Mesendoderm (in vitro differentiated cells): ENCODE results near the gene MAPK9.
"Not testable (repeated sequence)": the region's sequence is repeated elsewhere in the genome, so short reads cannot be mapped to it uniquely, and the experiment has no call there.

Source experiments
- DNase-seq: peaks from one replicate; pipeline ENCODE4 v3.0.0; 2013
- H2AK5ac ChIP-seq: 2 replicates; pipeline ENCODE4 v1.6.1; 2013; ENCODE audit warnings: low read length, inconsistent platforms
- H2BK120ac ChIP-seq: 2 replicates; pipeline ENCODE4 v1.6.1; 2013; ENCODE audit warnings: low read depth, mild to moderate bottlenecking, low read length, moderate library complexity, mixed read lengths
- H2BK15ac ChIP-seq: replicated peaks from 2 replicates; pipeline ENCODE4 v1.6.1; 2013; ENCODE audit warnings: low read depth, mild to moderate bottlenecking, moderate library complexity
- H2BK5ac ChIP-seq: 2 replicates; pipeline ENCODE4 v1.6.1; 2013; ENCODE audit warnings: low read length, inconsistent platforms
- H3K18ac ChIP-seq: 2 replicates; pipeline ENCODE4 v1.6.1; 2013; ENCODE audit warnings: mild to moderate bottlenecking, low read length, mixed read lengths
- H3K23ac ChIP-seq: one replicate; pipeline ENCODE4 v1.6.1; 2013; ENCODE audit warnings: low read length
- H3K27ac ChIP-seq: 2 replicates; pipeline ENCODE4 v1.5.1; 2013; ENCODE audit warnings: low read depth, mild to moderate bottlenecking, inconsistent platforms, low read length, moderate library complexity
- H3K27me3 ChIP-seq: 2 replicates; pipeline ENCODE4 v1.6.1; 2013; ENCODE audit warnings: low read length, control low read depth, mild to moderate bottlenecking, inconsistent platforms; ENCODE audit not compliant: insufficient read depth, poor library complexity
- H3K36me3 ChIP-seq: 2 replicates; pipeline ENCODE4 v1.6.1; 2013; ENCODE audit warnings: low read length, inconsistent platforms; ENCODE audit not compliant: control insufficient read depth, insufficient read depth
- H3K4ac ChIP-seq: one replicate; pipeline ENCODE4 v1.6.1; 2013; ENCODE audit warnings: low read depth, mild to moderate bottlenecking, low read length, moderate library complexity
- H3K4me1 ChIP-seq: 2 replicates; pipeline ENCODE4 v1.6.1; 2013; ENCODE audit warnings: low read depth, low read length, inconsistent platforms; ENCODE audit not compliant: control insufficient read depth
- H3K4me2 ChIP-seq: 2 replicates; pipeline ENCODE4 v1.6.1; 2013; ENCODE audit warnings: low read length
- H3K4me3 ChIP-seq: 2 replicates; pipeline ENCODE4 v1.5.1; 2013; ENCODE audit warnings: mild to moderate bottlenecking, low read length
- H3K56ac ChIP-seq: one replicate; pipeline ENCODE4 v1.6.1; 2013; ENCODE audit warnings: low read length
- H3K79me1 ChIP-seq: 2 replicates; pipeline ENCODE4 v1.6.1; 2013; ENCODE audit warnings: low read length, inconsistent platforms
- H3K79me2 ChIP-seq: 2 replicates; pipeline ENCODE4 v1.6.1; 2013; ENCODE audit warnings: mild to moderate bottlenecking, low read length; ENCODE audit not compliant: control insufficient read depth, insufficient read depth
- H3K9ac ChIP-seq: 2 replicates; pipeline ENCODE4 v1.6.1; 2013; ENCODE audit warnings: low read length, inconsistent platforms
- H4K5ac ChIP-seq: one replicate; pipeline ENCODE4 v1.6.1; 2013; ENCODE audit warnings: low read length
- H4K8ac ChIP-seq: one replicate; pipeline ENCODE4 v1.6.1; 2013; ENCODE audit warnings: low read depth, mild to moderate bottlenecking, control low read depth, low read length, moderate library complexity
- WGBS: extraction: QIAGEN DNeasy Blood & Tissue Kit; methylation state at CpG from one replicate; pipeline ENCODE4 v1.1.7; 2013; ENCODE audit warnings: low lambda C conversion rate, missing lambda C conversion rate; ENCODE audit not compliant: insufficient coverage; ENCODE audit errors: extremely low coverage; 5-methylcytosine and 5-hydroxymethylcytosine counted together

MAPK9 gene

GRCh38 chr5:180304016-180304292 is 12.1 kb upstream of the MAPK9 start:
- Histone ChIP-seq H3K79me1 (no peaks in the 10 kb centered on the region), H4K5ac (no peak overlapping the region), H3K27me3 (no peaks in the 10 kb centered on the region), H4K8ac (no peak overlapping the region), H3K4me1 (no peaks in the 10 kb centered on the region), H2AK5ac (no peak overlapping the region), H2BK5ac (no peak overlapping the region), H3K27ac (no peak overlapping the region), H2BK120ac (no peak overlapping the region), H3K79me2 (no peaks in the 10 kb centered on the region), H3K23ac (no peak overlapping the region), H3K4me3 (no peak overlapping the region), H3K4me2 (no peak overlapping the region), H3K18ac (no peak overlapping the region), H3K36me3 (peaks cover 7% of the 10 kb centered on the region), H2BK15ac (no peak overlapping the region), H3K56ac (no peak overlapping the region), H3K9ac (no peak overlapping the region), H3K4ac (no peak overlapping the region)
- no CpG with 5 or more reads among the region's 4 CpGs for WGBS
- DNase-seq = no peak

GRCh38 chr5:180303226-180304015 is 11.5 kb upstream of the MAPK9 start:
- whole genome bisulfite sequencing = no CpG with 5 or more reads among the region's 17 CpGs
- H3K36me3 ChIP-seq = peaks cover 7% of the 10 kb centered on the region
- H3K79me2 ChIP-seq = no peaks in the 10 kb centered on the region

GRCh38 chr5:180302256-180302655 is 10.4 kb upstream of the MAPK9 start:
- no peak overlapping the region for H4K5ac ChIP-seq
- no peak for DNase-seq

More at GRCh38 chr5:180303226-180304015, 11.5 kb upstream of the MAPK9 start:
- no peak for DNase-seq
- H3K23ac ChIP-seq = no peak overlapping the region
- H2BK5ac ChIP-seq = no peak overlapping the region
- H3K4ac ChIP-seq = no peak overlapping the region
- H3K4me2 ChIP-seq = no peak overlapping the region
- H3K79me1 ChIP-seq = no peaks in the 10 kb centered on the region
- H2AK5ac ChIP-seq = no peak overlapping the region
- no peak overlapping the region for H3K56ac ChIP-seq
- no peak overlapping the region for H3K27ac ChIP-seq
- H3K27me3 ChIP-seq = no peaks in the 10 kb centered on the region
- no peak overlapping the region for H4K8ac ChIP-seq
- H2BK15ac ChIP-seq = no peak overlapping the region
- no peak overlapping the region for H2BK120ac ChIP-seq
- no peak overlapping the region for H4K5ac ChIP-seq
- no peak overlapping the region for H3K9ac ChIP-seq
- H3K4me1 ChIP-seq = no peaks in the 10 kb centered on the region
- H3K18ac ChIP-seq = no peak overlapping the region
- no peak overlapping the region for H3K4me3 ChIP-seq

GRCh38 chr5:180301253-180301652 is 9.4 kb upstream of the MAPK9 start:
- Histone ChIP-seq H2BK120ac (no peak overlapping the region), H3K23ac (no peak overlapping the region), H4K8ac (no peak overlapping the region), H4K5ac (no peak overlapping the region), H2BK15ac (no peak overlapping the region), H3K27ac (no peak overlapping the region), H3K4me1 (no peaks in the 10 kb centered on the region), H3K79me2 (no peaks in the 10 kb centered on the region), H3K36me3 (peaks cover 7% of the 10 kb centered on the region), H2AK5ac (no peak overlapping the region), H3K4me2 (no peak overlapping the region), H3K4ac (no peak overlapping the region), H3K4me3 (no peak overlapping the region), H3K18ac (no peak overlapping the region), H2BK5ac (no peak overlapping the region), H3K79me1 (no peaks in the 10 kb centered on the region), H3K56ac (no peak overlapping the region), H3K9ac (no peak overlapping the region), H3K27me3 (no peaks in the 10 kb centered on the region)
- no CpG with 5 or more reads among the region's 4 CpGs for WGBS
- no peak for DNase-seq

More at GRCh38 chr5:180302256-180302655, 10.4 kb upstream of the MAPK9 start:
- no peak overlapping the region for H2BK15ac ChIP-seq
- H3K56ac ChIP-seq = no peak overlapping the region
- H3K27ac ChIP-seq = no peak overlapping the region
- no peaks in the 10 kb centered on the region for H3K79me1 ChIP-seq
- H3K4me1 ChIP-seq = no peaks in the 10 kb centered on the region
- no peak overlapping the region for H2BK5ac ChIP-seq
- no peak overlapping the region for H2BK120ac ChIP-seq
- H4K8ac ChIP-seq = no peak overlapping the region
- H3K9ac ChIP-seq = no peak overlapping the region
- H3K18ac ChIP-seq = no peak overlapping the region
- no CpG with 5 or more reads among the region's 10 CpGs for WGBS
- no peak overlapping the region for H3K4me3 ChIP-seq
- no peak overlapping the region for H3K23ac ChIP-seq
- H3K36me3 ChIP-seq = peaks cover 7% of the 10 kb centered on the region
- no peaks in the 10 kb centered on the region for H3K27me3 ChIP-seq
- no peaks in the 10 kb centered on the region for H3K79me2 ChIP-seq
- no peak overlapping the region for H3K4ac ChIP-seq
- no peak overlapping the region for H2AK5ac ChIP-seq
- H3K4me2 ChIP-seq = no peak overlapping the region

- H2BK5ac ChIP-seq = no peak overlapping the region
- peaks cover 4% of the 10 kb centered on the region for H3K36me3 ChIP-seq
- H3K27ac ChIP-seq = no peak overlapping the region
- H3K79me2 ChIP-seq = no peaks in the 10 kb centered on the region
- H2BK15ac ChIP-seq = no peak overlapping the region
- no peak overlapping the region for H4K5ac ChIP-seq
- WGBS = no CpG with 5 or more reads among the region's 3 CpGs
- no peak overlapping the region for H4K8ac ChIP-seq
- H3K4me3 ChIP-seq = no peak overlapping the region
- no peak overlapping the region for H2AK5ac ChIP-seq
- no peak overlapping the region for H3K4me2 ChIP-seq
- H3K27me3 ChIP-seq = no peaks in the 10 kb centered on the region
- H3K18ac ChIP-seq = no peak overlapping the region
- no peak overlapping the region for H3K9ac ChIP-seq
- no peak overlapping the region for H2BK120ac ChIP-seq
- DNase-seq = no peak
- H3K56ac ChIP-seq = no peak overlapping the region
- H3K4me1 ChIP-seq = no peaks in the 10 kb centered on the region
- no peak overlapping the region for H3K4ac ChIP-seq
- H3K79me1 ChIP-seq = peaks cover under 1% of the 10 kb centered on the region
- no peak overlapping the region for H3K23ac ChIP-seq
Observed at GRCh38 chr5:180299526-180299925, 7.6 kb upstream of the MAPK9 start.

GRCh38 chr5:180299014-180299413 is 7.1 kb upstream of the MAPK9 start:
- H3K23ac ChIP-seq, H3K4me3 ChIP-seq, H3K27me3 ChIP-seq, H2BK15ac ChIP-seq, H2AK5ac ChIP-seq, H3K79me2 ChIP-seq, H3K4me2 ChIP-seq, H2BK5ac ChIP-seq, H3K27ac ChIP-seq, DNase-seq, H4K5ac ChIP-seq, H4K8ac ChIP-seq, H2BK120ac ChIP-seq, H3K79me1 ChIP-seq, H3K56ac ChIP-seq, H3K18ac ChIP-seq, H3K9ac ChIP-seq, H3K36me3 ChIP-seq, H3K4ac ChIP-seq, H3K4me1 ChIP-seq: not testable (repeated sequence)
- no CpG with 5 or more reads among the region's 14 CpGs for WGBS
